Gastroesophageal sphincter (tissue), 4 donors: ENCODE data around the gene GPX5. TPM values are rescaled to one million over a fixed set of nuclear protein-coding genes. Genes with fewer than 3 reads are reported as not detected.

ENCODE experiments used
- ATAC-seq: fragments of 150-250 bp; one replicate; pipeline ENCODE4 v1.9.1; 2016; ENCODE audit warnings: mild to moderate bottlenecking, moderate library complexity
- H3K27ac ChIP-seq, 4 donors: fragments of 200-600 bp; sonication (generic) in 3 of 4; 1 replicate in 3 of 4; 2 replicates in 1 of 4; pipeline ENCODE4 v1.5.1; 2016 to 2019
- H3K27me3 ChIP-seq: fragments of 200-600 bp; sonication (generic); one replicate; pipeline ENCODE4 v1.5.1; 2019
- H3K36me3 ChIP-seq, 2 donors: fragments of 200-600 bp; sonication (generic); one replicate each; pipeline ENCODE4 v1.5.1; 2019; ENCODE audit warnings: control low read depth in 1 of 2
- H3K4me1 ChIP-seq, 3 donors: fragments of 200-600 bp; sonication (generic); 1 replicate in 2 of 3; 2 replicates in 1 of 3; pipeline ENCODE4 v1.5.1; 2016 to 2019; ENCODE audit warnings: control low read depth in 2 of 3
- H3K4me3 ChIP-seq, 2 donors: fragments of 200-600 bp; sonication (generic); one replicate each; pipeline ENCODE4 v1.5.1; 2019; ENCODE audit warnings: mild to moderate bottlenecking in 1 of 2, moderate library complexity in 1 of 2
- H3K9me3 ChIP-seq, 3 donors: fragments of 200-600 bp; sonication (generic); one replicate each; pipeline ENCODE4 v1.5.1; 2017 to 2019; ENCODE audit warnings: control low read depth in 2 of 3
- CTCF ChIP-seq, 4 experiments: fragments of 200-600 bp in 2 of 4; fragments of 450-650 bp in 2 of 4; sonication (generic) in 1 of 4; IDR thresholded peaks; one replicate each; pipeline ENCODE4 v1.5.1; 2017 to 2019; ENCODE audit warnings: antibody characterized with exemption in 4 of 4, mild to moderate bottlenecking in 2 of 4, moderate library complexity in 2 of 4
- EP300 ChIP-seq: sonication (generic); formaldehyde crosslinking; IDR thresholded peaks from one replicate; pipeline ENCODE4 v1.6.1; 2017; ENCODE audit warnings: antibody characterized with exemption, mild to moderate bottlenecking
- POLR2A ChIP-seq, 2 donors: fragments of 450-650 bp; IDR thresholded peaks; one replicate each; pipeline ENCODE4 v1.6.1; 2017; ENCODE audit warnings: antibody characterized with exemption in 2 of 2, mild to moderate bottlenecking in 2 of 2, moderate library complexity in 1 of 2
- POLR2AphosphoS5 ChIP-seq: sonication (generic); formaldehyde crosslinking; IDR thresholded peaks from one replicate; pipeline ENCODE4 v1.6.1; 2017; ENCODE audit warnings: antibody characterized with exemption
- WGBS, 2 donors: methylation state at CpG; one replicate each; pipeline ENCODE4 v1.1.5; 2018; ENCODE audit warnings: low coverage in 1 of 2; 5-methylcytosine and 5-hydroxymethylcytosine counted together
- total RNA-seq, 4 donors: library from RNA; depleted of rRNA; stranded (reverse); fragments of >200 nt; gene quantifications; one replicate each; pipeline ENCODE4 v1.1.0, GENCODE V29; 2016

Gene GPX5
- total RNA-seq, 4 donors from 2014 or later = not detected

DNA sequence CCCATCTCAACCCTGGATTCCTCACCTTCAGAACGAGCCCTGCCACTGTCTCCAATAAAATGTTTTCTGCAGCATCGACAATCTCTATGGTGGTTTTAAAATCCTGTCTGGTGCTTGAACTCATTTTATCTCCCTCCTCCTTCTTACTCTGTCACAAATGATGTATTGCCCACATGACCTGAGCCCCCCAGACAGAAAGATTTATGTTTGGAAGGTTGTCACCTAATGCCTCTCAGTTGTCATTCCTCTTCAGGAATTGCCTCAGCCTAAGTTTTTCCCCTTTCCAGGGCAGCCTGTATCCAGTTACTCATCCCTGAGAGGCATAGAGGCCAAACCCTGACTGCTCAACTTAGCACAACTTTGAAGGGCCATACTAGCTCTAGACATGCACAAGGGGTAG, 9.2 kb downstream of the GPX5 start:
- TF ChIP-seq EP300 = no peak
- TF ChIP-seq CTCF (IDR thresholded peaks at IDR 0.05) = no peak
- TF ChIP-seq POLR2AphosphoS5 = no peak
- no peak for TF ChIP-seq POLR2A (IDR thresholded peaks at IDR 0.05)
- WGBS, 2 donors = 18 to 30% methylated on average over 2 of the region's 2 CpGs
- no peak overlapping the region for H3K4me3 ChIP-seq

DNA sequence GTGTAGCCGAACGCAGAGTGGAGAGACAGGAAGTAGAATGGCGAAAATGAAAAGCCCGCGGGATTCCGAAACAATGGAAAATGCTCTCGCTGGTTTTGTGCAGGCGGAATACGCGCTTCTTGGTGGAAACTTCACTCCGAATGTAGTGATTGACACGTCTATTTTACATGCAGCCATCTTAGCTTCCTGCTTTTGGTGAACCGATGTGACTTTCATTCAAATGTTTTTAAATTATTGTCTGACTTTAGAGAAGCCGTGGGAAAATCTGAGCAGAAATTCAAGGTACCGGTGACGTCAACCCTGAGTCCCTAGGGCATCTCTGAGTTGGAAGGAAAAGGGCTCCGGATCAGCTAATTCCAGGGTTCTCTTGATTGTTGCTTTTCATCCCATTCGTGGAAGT, 11.4 kb downstream of the GPX5 start:
- WGBS, 2 donors = 1 to 9% methylated on average over 18 of the region's 18 CpGs
- TF ChIP-seq EP300 (no peak), POLR2A (IDR thresholded peaks at IDR 0.05) (no peak), POLR2AphosphoS5 (no peak), CTCF (IDR thresholded peaks at IDR 0.05) (no peak)
- Histone ChIP-seq H3K27me3 (peaks cover 73% of the 10 kb centered on the region), H3K9me3 (peaks cover 0 to 5% (median 0%) of the 10 kb centered on the region in 3 donors), H3K27ac (no peak overlapping the region), H3K4me3 (no peak overlapping the region), H3K36me3 (no peaks in the 10 kb centered on the region), H3K4me1 (no peaks in the 10 kb centered on the region)
- no peak for ATAC-seq

More for the DNA sequence above, 9.2 kb downstream of the GPX5 start:
- ATAC-seq = no peak
- H3K27ac ChIP-seq = no peak overlapping the region
- no peaks in the 10 kb centered on the region for H3K9me3 ChIP-seq
- peaks cover 85% of the 10 kb centered on the region for H3K27me3 ChIP-seq
- H3K36me3 ChIP-seq = no peaks in the 10 kb centered on the region
- no peaks in the 10 kb centered on the region for H3K4me1 ChIP-seq

DNA sequence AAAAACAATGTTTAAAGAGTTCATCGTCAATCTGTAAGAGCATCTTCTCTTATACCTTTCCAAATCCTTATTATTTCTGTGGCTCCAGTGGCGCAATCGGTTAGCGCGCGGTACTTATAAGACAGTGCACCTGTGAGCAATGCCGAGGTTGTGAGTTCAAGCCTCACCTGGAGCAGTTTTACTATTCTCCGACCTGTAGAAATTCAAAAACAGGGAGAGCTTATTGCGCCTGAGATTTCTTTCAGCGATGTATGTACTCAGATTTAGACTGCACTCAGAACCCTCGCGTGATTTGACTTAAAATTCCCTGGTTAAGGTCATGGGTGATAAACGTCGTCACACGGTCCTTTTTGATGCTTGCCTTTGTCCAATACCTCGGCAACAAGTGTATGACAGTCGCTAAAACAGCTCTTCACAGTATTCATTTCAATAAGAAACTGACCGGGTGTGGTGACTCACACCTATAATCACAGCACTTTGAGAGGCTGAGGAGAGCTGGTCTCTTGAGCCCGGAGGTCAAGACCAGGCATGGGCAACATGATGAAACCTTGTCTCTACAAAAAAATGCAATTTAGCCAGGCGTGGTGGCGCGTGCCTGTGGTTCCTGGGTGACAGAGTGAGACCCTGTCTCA, 11.9 kb downstream of the GPX5 start:
- Histone ChIP-seq H3K27me3 (peaks cover 72% of the 10 kb centered on the region), H3K36me3 (no peaks in the 10 kb centered on the region), H3K4me1 (no peaks in the 10 kb centered on the region), H3K4me3 (no peak overlapping the region), H3K9me3 (peaks cover 0 to 11% (median 0%) of the 10 kb centered on the region in 3 donors), H3K27ac (no peak overlapping the region)
- 30 to 48% methylated on average over 6 to 20 of the region's 22 CpGs for WGBS, 2 donors
- TF ChIP-seq CTCF (IDR thresholded peaks at IDR 0.05) = no peak
- TF ChIP-seq EP300 = no peak
- ATAC-seq = no peak

DNA sequence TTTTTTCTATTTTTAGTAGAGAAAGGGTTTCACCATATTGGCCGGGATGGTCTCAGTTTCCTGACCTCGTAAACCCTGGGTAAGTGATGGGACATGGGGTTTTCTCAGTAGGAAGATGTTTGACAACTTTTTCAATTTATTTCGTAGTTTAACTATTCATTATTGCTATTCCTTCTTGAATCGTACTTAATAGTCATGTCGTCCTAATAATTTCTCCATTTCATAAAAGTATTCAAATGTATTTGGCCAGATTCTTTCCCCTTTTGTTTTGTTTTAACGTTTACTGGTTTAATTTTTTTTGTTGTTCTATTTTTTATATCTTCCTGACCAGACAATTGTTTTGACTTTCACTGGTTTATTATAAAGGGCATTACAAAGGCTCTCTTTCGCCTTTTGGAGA, 16.3 kb downstream of the GPX5 start:
- Histone ChIP-seq H3K9me3 (peaks cover 0 to 11% (median 0%) of the 10 kb centered on the region in 3 donors), H3K36me3 (no peaks in the 10 kb centered on the region), H3K4me3 (no peak overlapping the region), H3K27ac (no peak overlapping the region), H3K4me1 (no peaks in the 10 kb centered on the region), H3K27me3 (peaks cover 70% of the 10 kb centered on the region)
- 39 to 52% methylated on average over 7 of the region's 7 CpGs for WGBS, 2 donors
- ATAC-seq = no peak
- no peak for TF ChIP-seq EP300
- TF ChIP-seq POLR2A (IDR thresholded peaks at IDR 0.05) = no peak
- TF ChIP-seq CTCF (IDR thresholded peaks at IDR 0.05) = no peak
- no peak for TF ChIP-seq POLR2AphosphoS5

DNA sequence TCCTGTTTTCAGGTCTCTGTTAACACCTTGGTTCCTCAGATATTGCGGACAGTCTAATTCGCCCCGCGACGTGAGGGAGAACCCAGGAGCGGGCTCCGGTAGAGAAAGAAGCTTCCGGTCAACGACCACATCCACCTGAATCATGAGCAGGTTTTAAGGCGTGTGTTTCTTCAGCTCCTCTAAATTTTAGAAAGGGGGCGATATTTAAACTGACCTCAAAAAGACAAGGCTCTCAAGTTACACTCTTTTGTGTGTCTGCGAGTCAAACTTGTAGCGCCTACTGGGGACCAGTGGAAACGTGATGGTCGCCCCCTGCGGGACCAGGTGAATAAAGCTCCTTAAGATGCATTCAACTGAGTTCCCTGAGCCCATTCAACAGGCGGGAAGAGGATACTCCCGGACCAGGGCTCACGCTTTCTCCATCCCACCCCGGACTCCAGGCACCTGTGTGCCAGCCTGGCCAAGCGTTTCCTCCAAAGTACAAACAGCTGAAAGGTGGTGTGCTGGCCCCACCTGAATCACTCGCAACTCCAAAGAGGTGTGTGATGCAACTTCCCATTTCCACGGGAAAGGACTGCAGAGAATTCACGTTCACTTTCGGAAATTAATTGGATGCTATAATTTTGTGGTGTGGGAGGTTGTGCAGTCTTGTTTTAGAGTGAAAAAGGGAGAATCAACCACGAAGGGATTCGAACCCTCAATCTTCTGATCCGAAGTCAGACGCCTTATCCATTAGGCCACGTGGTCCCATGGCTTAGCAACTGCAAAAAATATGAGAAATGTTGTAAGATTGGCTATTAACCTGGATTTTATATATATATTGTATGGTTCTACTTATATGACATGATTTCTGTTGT, 17.0 kb downstream of the GPX5 start:
- Histone ChIP-seq H3K36me3 (no peaks in the 10 kb centered on the region), H3K4me1 (no peaks in the 10 kb centered on the region), H3K9me3 (peaks cover 0 to 14% (median 0%) of the 10 kb centered on the region in 3 donors), H3K27me3 (peaks cover 70% of the 10 kb centered on the region), H3K27ac (no peak overlapping the region), H3K4me3 (no peak overlapping the region)
- no peak for ATAC-seq
- TF ChIP-seq POLR2A (IDR thresholded peaks at IDR 0.05) (no peak), CTCF (IDR thresholded peaks at IDR 0.05) (no peak), POLR2AphosphoS5 (no peak), EP300 (no peak)
- 0 to 5% methylated on average over 8 to 23 of the region's 30 CpGs for WGBS, 2 donors
